Duodenal mucosa (tissue), 2 donors: Measurements from ENCODE around the gene SNTG2.

Experiments used
- H3K27ac ChIP-seq: one replicate; pipeline ENCODE4 v1.7.0; 2013; ENCODE audit warnings: low read depth, low read length
- H3K27me3 ChIP-seq, 2 donors: one replicate each; pipeline ENCODE4 v1.7.0; 2013; ENCODE audit warnings: low read length in 2 of 2, control low read depth in 1 of 2; ENCODE audit not compliant: insufficient read depth in 2 of 2, control insufficient read depth in 1 of 2
- H3K36me3 ChIP-seq, 2 donors: one replicate each; pipeline ENCODE4 v1.7.0; 2013; ENCODE audit warnings: low read length in 2 of 2, control low read depth in 1 of 2; ENCODE audit not compliant: insufficient read depth in 2 of 2, control insufficient read depth in 1 of 2
- H3K4me1 ChIP-seq, 2 donors: one replicate each; pipeline ENCODE4 v1.7.0; 2013; ENCODE audit warnings: low read length in 2 of 2, control low read depth in 1 of 2; ENCODE audit not compliant: insufficient read depth in 2 of 2, control insufficient read depth in 1 of 2
- H3K4me3 ChIP-seq, 2 donors: one replicate each; pipeline ENCODE4 v1.7.0; 2013; ENCODE audit warnings: low read length in 2 of 2, low read depth in 1 of 2
- H3K9ac ChIP-seq, 2 donors: one replicate each; pipeline ENCODE4 v1.7.0; 2013; ENCODE audit warnings: low read length in 2 of 2, low read depth in 1 of 2
- H3K9me3 ChIP-seq, 2 donors: one replicate each; pipeline ENCODE4 v1.7.0; 2013; ENCODE audit warnings: low read length in 2 of 2, control low read depth in 1 of 2; ENCODE audit not compliant: control insufficient read depth in 1 of 2

SNTG2 gene

GRCh38 chr2:1234731-1235308 lies 284.2 kb downstream of the SNTG2 start:
- Histone ChIP-seq H3K9ac (no peak overlapping the region), H3K4me1 (no peaks in the 10 kb centered on the region), H3K27ac (no peak overlapping the region), H3K36me3 (no peaks in the 10 kb centered on the region), H3K27me3 (no peaks in the 10 kb centered on the region), H3K9me3 (peaks cover 0 to 2% of the 10 kb centered on the region in 2 donors), H3K4me3 (no peak overlapping the region)

- Histone ChIP-seq H3K4me1 (no peaks in the 10 kb centered on the region), H3K4me3 (no peak overlapping the region), H3K36me3 (no peaks in the 10 kb centered on the region), H3K27me3 (no peaks in the 10 kb centered on the region), H3K9ac (no peak overlapping the region), H3K9me3 (no peaks in the 10 kb centered on the region), H3K27ac (no peak overlapping the region)
Measured at GRCh38 chr2:1235806-1236205, 285.2 kb downstream of the SNTG2 start.

- H3K4me3 ChIP-seq, result no peak overlapping the region
- H3K27me3 ChIP-seq, result no peaks in the 10 kb centered on the region
- H3K36me3 ChIP-seq, result no peaks in the 10 kb centered on the region
- H3K4me1 ChIP-seq, result no peaks in the 10 kb centered on the region
- no peak overlapping the region for H3K27ac ChIP-seq
- no peaks in the 10 kb centered on the region for H3K9me3 ChIP-seq
- no peak overlapping the region for H3K9ac ChIP-seq
Measured at GRCh38 chr2:1236606-1237005, 286.0 kb downstream of the SNTG2 start.

- H3K36me3 ChIP-seq, result no peaks in the 10 kb centered on the region
- no peak overlapping the region for H3K9ac ChIP-seq
- no peak overlapping the region for H3K4me3 ChIP-seq
- H3K27me3 ChIP-seq, result no peaks in the 10 kb centered on the region
- H3K4me1 ChIP-seq, result no peaks in the 10 kb centered on the region
- no peaks in the 10 kb centered on the region for H3K9me3 ChIP-seq
- no peak overlapping the region for H3K27ac ChIP-seq
Measured at GRCh38 chr2:1237783-1238182, 287.1 kb downstream of the SNTG2 start.

- Histone ChIP-seq H3K9ac (no peak overlapping the region), H3K4me3 (no peak overlapping the region), H3K27me3 (no peaks in the 10 kb centered on the region), H3K36me3 (no peaks in the 10 kb centered on the region), H3K4me1 (no peaks in the 10 kb centered on the region), H3K9me3 (no peaks in the 10 kb centered on the region), H3K27ac (no peak overlapping the region)
Measured at GRCh38 chr2:1238598-1239138, 288.0 kb downstream of the SNTG2 start.

- Histone ChIP-seq H3K36me3 (no peaks in the 10 kb centered on the region), H3K9me3 (no peaks in the 10 kb centered on the region), H3K27ac (no peak overlapping the region), H3K4me3 (no peak overlapping the region), H3K4me1 (no peaks in the 10 kb centered on the region), H3K27me3 (no peaks in the 10 kb centered on the region), H3K9ac (no peak overlapping the region)
Measured at GRCh38 chr2:1245193-1245592, 294.5 kb downstream of the SNTG2 start.

- H3K27ac ChIP-seq, result no peak overlapping the region
- no peaks in the 10 kb centered on the region for H3K36me3 ChIP-seq
- no peaks in the 10 kb centered on the region for H3K9me3 ChIP-seq
Measured at GRCh38 chr2:1246239-1246638, 295.6 kb downstream of the SNTG2 start.

GRCh38 chr2:1246991-1247390 lies 296.3 kb downstream of the SNTG2 start:
- Histone ChIP-seq H3K9me3 (no peaks in the 10 kb centered on the region), H3K4me3 (no peak overlapping the region), H3K27ac (no peak overlapping the region), H3K9ac (no peak overlapping the region), H3K36me3 (no peaks in the 10 kb centered on the region), H3K4me1 (no peaks in the 10 kb centered on the region), H3K27me3 (no peaks in the 10 kb centered on the region)

More at GRCh38 chr2:1246239-1246638, 295.6 kb downstream of the SNTG2 start:
- H3K4me1 ChIP-seq, result no peaks in the 10 kb centered on the region
- no peak overlapping the region for H3K4me3 ChIP-seq
- H3K9ac ChIP-seq, result no peak overlapping the region
- no peaks in the 10 kb centered on the region for H3K27me3 ChIP-seq

- Histone ChIP-seq H3K4me1 (no peaks in the 10 kb centered on the region), H3K9ac (no peak overlapping the region), H3K36me3 (no peaks in the 10 kb centered on the region), H3K27ac (no peak overlapping the region), H3K27me3 (no peaks in the 10 kb centered on the region), H3K9me3 (no peaks in the 10 kb centered on the region), H3K4me3 (no peak overlapping the region)
Measured at GRCh38 chr2:1248187-1248586, 297.5 kb downstream of the SNTG2 start.

GRCh38 chr2:1249897-1250687 lies 299.4 kb downstream of the SNTG2 start:
- H3K4me3 ChIP-seq, result no peak overlapping the region
- no peak overlapping the region for H3K27ac ChIP-seq
- H3K36me3 ChIP-seq, result no peaks in the 10 kb centered on the region
- no peaks in the 10 kb centered on the region for H3K9me3 ChIP-seq
- H3K4me1 ChIP-seq, result no peaks in the 10 kb centered on the region
- H3K9ac ChIP-seq, result no peak overlapping the region
- H3K27me3 ChIP-seq, result no peaks in the 10 kb centered on the region
